ENCODE measurements around the gene PKD1L1.

- TF ChIP-seq, protein P1, sequence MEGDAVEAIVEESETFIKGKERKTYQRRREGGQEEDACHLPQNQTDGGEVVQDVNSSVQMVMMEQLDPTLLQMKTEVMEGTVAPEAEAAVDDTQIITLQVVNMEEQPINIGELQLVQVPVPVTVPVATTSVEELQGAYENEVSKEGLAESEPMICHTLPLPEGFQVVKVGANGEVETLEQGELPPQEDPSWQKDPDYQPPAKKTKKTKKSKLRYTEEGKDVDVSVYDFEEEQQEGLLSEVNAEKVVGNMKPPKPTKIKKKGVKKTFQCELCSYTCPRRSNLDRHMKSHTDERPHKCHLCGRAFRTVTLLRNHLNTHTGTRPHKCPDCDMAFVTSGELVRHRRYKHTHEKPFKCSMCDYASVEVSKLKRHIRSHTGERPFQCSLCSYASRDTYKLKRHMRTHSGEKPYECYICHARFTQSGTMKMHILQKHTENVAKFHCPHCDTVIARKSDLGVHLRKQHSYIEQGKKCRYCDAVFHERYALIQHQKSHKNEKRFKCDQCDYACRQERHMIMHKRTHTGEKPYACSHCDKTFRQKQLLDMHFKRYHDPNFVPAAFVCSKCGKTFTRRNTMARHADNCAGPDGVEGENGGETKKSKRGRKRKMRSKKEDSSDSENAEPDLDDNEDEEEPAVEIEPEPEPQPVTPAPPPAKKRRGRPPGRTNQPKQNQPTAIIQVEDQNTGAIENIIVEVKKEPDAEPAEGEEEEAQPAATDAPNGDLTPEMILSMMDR (IDR thresholded peaks at IDR 0.05): no peak
- no peak for TF ChIP-seq POLR2A (IDR thresholded peaks at IDR 0.05)
Measured at GRCh38 chr7:47779341-47779771, 168.9 kb downstream of the PKD1L1 start.

Measured in adrenal gland (tissue), 5 donors.